H1 (cell line): Measurements from ENCODE around the gene CEACAM16. TPM values are rescaled to one million over a fixed set of nuclear protein-coding genes. Genes with fewer than 3 reads are reported as not detected.

ENCODE experiments used
- CHD7 ChIP-seq: fragments of 300-600 bp; sonication (generic); IDR thresholded peaks from 2 replicates; pipeline ENCODE4 v1.7.1; 2012; ENCODE audit warnings: low read length, moderate library complexity, mild to moderate bottlenecking, inconsistent platforms; ENCODE audit not compliant: insufficient replicate concordance
- E2F6 ChIP-seq: IDR thresholded peaks from 2 replicates; pipeline ENCODE4 v1.6.1; 2012; ENCODE audit warnings: inconsistent platforms
- GTF2F1 ChIP-seq: IDR thresholded peaks from 2 replicates; pipeline ENCODE4 v1.6.1; 2012; ENCODE audit warnings: low read depth, low read length, improper control_type of control experiment, borderline replicate concordance
- JUN ChIP-seq: IDR thresholded peaks from 2 replicates; pipeline ENCODE4 v1.6.1; 2011; ENCODE audit warnings: low read depth, mild to moderate bottlenecking, improper control_type of control experiment, low read length
- KDM4A ChIP-seq: IDR thresholded peaks from one replicate; pipeline ENCODE4 v1.7.1; 2012; ENCODE audit warnings: low read depth, mild to moderate bottlenecking, moderate library complexity, low read length, inconsistent platforms; ENCODE audit not compliant: severe bottlenecking
- MAFK ChIP-seq: IDR thresholded peaks from 2 replicates; pipeline ENCODE4 v1.6.1; 2012; ENCODE audit warnings: low read depth, mild to moderate bottlenecking, improper control_type of control experiment, low read length
- NANOG ChIP-seq: IDR thresholded peaks from 2 replicates; pipeline ENCODE4 v1.6.1; 2011; ENCODE audit warnings: low read length, low read depth, mild to moderate bottlenecking, inconsistent platforms; ENCODE audit not compliant: insufficient read depth, poor library complexity, severe bottlenecking
- PHF8 ChIP-seq: fragments of 200-600 bp; sonication (generic); conservative IDR thresholded peaks from 2 replicates; pipeline ENCODE4 v1.7.1; 2012; ENCODE audit warnings: low read depth, mild to moderate bottlenecking, inconsistent platforms, low read length, moderate library complexity
- POLR2A ChIP-seq, 2 experiments: IDR thresholded peaks; 1 replicate in 1 of 2; 2 replicates in 1 of 2; pipeline ENCODE4 v1.6.1; 2011; ENCODE audit warnings: low read depth in 2 of 2, low read length in 2 of 2, mild to moderate bottlenecking in 2 of 2; ENCODE audit errors: control extremely low read depth in 1 of 2
- TCF12 ChIP-seq: IDR thresholded peaks from 2 replicates; pipeline ENCODE4 v1.6.1; 2011; ENCODE audit warnings: low read depth, mild to moderate bottlenecking, low read length
- YY1 ChIP-seq: IDR thresholded peaks from 2 replicates; pipeline ENCODE4 v1.6.1; 2011; ENCODE audit warnings: low read depth, mild to moderate bottlenecking, low read length
- polyA plus RNA-seq, 7 experiments: library from polyadenylated mRNA; depleted of rRNA in 3 of 7; stranded (reverse) in 5 of 7; unstranded in 2 of 7; fragments of >200 nt in 5 of 7; fragments of 200-250 nt in 2 of 7; gene quantifications; 1 replicate in 5 of 7; 2 replicates in 1 of 7; 4 replicates in 1 of 7; pipeline versions ENCODE4 v1.2.1 to v1.2.3, GENCODE V29; 2011 to 2013; ENCODE audit warnings: missing spikeins in 2 of 7, mixed read lengths in 2 of 7
- total RNA-seq: library from RNA; stranded (reverse); fragmentation: NEBNext Ultra II Directional; extraction: Animal tissue kit (Norgen Biotek cat#: 25700); gene quantifications from 2 replicates; pipeline ENCODE4 v1.2.1, GENCODE V29; 2021

The CEACAM16 gene
- total and polyA plus RNA-seq, 2 of the 8 experiments (the other 6 are each of a cell fraction or from before 2014, with no cell fraction given) = not detected

GRCh38 chr19:44705502-44706010, 6.6 kb downstream of the CEACAM16 start (continued):
- TF ChIP-seq CHD7 (no peak), KDM4A (no peak), NANOG (no peak), GTF2F1 (no peak), PHF8 (no peak), JUN (no peak), MAFK (no peak), E2F6 (no peak), POLR2A (IDR thresholded peaks at IDR 0.05; ENCODE audit: control extremely low read depth in 1 of 2, low read depth in 2 of 2, low read length in 2 of 2) (no peak), YY1 (no peak), TCF12 (no peak)
